ENCODE measurements around the gene KDM2A. TPM values are rescaled to one million over a fixed set of nuclear protein-coding genes. Genes with fewer than 3 reads are reported as not detected.

Gene KDM2A
- total RNA-seq, 2 donors from 2014 or later: 27.7 to 37.3 TPM

DNA sequence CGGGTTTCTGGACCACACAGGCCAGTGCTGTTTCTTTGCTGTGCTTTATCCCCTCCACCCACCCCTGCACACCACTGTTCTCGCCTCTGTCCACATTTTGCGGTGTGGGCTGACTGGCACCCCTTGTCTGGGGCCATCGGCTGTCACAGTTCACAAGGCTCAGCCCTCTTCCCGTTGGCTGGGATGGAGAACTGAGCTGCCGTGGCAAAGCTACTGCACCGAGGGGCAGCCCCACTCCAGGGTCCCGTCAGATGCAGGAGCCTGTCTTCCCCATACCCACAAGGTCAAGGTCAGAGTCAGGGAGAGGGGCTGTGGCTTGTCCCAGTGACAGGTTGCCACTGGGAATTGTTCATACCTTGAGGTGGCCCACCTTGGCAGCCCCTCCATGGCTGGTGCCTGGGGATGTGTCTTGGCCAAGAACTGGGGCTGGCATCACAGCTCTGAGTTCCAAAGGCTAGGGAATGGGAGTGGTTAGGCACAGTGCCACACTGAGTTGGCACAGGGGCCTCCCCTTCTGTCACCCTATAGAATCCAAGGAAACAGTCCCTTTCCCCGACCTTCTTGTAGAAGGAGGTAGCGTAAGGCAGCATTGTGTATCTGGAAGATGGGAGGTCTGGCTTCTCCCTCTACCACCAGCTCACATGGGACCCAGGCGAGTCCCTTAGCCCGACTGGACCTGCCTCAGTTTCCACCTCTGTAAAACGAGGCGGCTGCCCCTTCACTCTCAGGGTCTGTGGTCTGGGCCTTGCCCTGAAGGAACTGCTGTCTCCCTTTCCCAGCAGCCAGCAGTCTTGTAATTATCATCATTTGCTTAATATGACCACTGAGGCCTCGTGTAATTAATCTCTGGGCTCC, 150.6 kb downstream of the KDM2A start:
- H3K36me3 ChIP-seq: peaks cover 4% of the 10 kb centered on the region
- no peak for TF ChIP-seq CTCF (IDR thresholded peaks at IDR 0.05)
- H3K27me3 ChIP-seq: no peaks in the 10 kb centered on the region
- no peak for DNase-seq (ENCODE audit: low spot score)
- peak overlapping the region in 1 of 2 donors; percentile 94 for H3K4me3 ChIP-seq
- H3K4me1 ChIP-seq: peaks cover 0 to 84% of the 10 kb centered on the region in 2 donors
- no peaks in the 10 kb centered on the region for H3K9me3 ChIP-seq
- H3K27ac ChIP-seq: peak overlapping the region; percentile 59 to 73

GRCh38 chr11:67270256-67271204, 151.5 kb downstream of the KDM2A start:
- TF ChIP-seq CTCF (IDR thresholded peaks at IDR 0.05): no peak
- Histone ChIP-seq H3K4me1 (peaks cover 0 to 93% of the 10 kb centered on the region in 2 donors), H3K27me3 (no peaks in the 10 kb centered on the region), H3K36me3 (peaks cover 4% of the 10 kb centered on the region), H3K9me3 (no peaks in the 10 kb centered on the region), H3K4me3 (peak overlapping the region in 1 of 2 donors; percentile 94), H3K27ac (peak overlapping the region; percentile 59 to 73)
- no peak for DNase-seq (ENCODE audit: low spot score)

DNA sequence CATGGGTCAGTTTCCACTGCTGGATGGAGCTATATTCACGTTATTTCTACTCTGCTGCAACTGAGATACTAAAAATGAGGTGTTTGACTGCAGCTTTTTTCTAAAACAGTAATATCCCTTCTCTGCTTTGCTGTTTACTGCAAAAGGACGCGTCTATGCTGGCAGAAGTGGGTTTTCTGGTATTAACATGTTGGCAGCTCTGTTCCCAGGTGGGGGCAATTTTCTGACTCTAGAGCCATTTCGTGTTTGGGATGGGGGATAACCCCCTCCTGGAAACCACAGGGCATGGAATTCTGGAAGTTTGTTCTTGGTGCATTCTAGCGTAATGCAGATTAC, 152.1 kb downstream of the KDM2A start:
- no peak overlapping the region for H3K4me3 ChIP-seq
- peaks cover 4% of the 10 kb centered on the region for H3K36me3 ChIP-seq
- no peak for DNase-seq (ENCODE audit: low spot score)
- no peak overlapping the region for H3K27ac ChIP-seq
- H3K9me3 ChIP-seq: no peaks in the 10 kb centered on the region
- peaks cover 0 to 94% of the 10 kb centered on the region in 2 donors for H3K4me1 ChIP-seq
- no peaks in the 10 kb centered on the region for H3K27me3 ChIP-seq
- no peak for TF ChIP-seq CTCF (IDR thresholded peaks at IDR 0.05)

DNA sequence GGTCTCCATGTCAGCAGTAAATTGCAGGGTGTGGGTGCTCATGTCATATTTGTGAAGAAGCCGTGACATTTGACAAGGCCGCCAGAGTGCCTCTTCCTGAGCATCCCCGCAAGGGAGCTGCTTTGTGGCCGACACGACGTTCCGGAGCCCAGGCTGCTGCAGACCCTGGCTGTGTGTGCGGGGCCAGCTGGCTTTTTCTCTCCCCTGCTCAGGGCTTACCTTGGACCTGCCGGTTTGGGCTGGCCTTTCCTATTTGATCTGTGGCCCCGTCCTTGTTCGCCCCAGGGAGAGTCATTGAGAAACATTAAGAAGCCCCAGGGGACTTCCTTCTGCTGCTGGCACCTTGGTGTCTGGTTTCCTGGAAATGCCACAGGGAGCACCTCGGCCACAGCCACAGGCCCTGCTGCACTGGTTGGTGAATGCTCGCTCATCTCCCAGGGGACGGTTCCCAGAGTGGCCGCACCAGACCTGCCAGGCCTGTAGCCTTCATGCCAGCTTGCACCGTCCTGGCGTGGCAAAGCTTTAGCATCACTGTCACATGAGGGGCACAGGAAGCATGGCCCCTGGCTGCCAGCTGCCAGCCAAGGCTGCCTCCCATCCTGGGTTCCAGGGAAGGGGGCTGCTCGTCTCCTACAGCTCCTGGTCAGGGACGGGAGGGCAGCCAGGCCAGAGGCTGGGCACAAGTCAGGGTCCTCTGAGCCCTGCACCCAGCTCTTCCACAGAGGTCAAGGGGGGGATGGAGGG, 152.7 kb downstream of the KDM2A start:
- no peak overlapping the region for H3K4me3 ChIP-seq
- peak overlapping the region; percentile 52 to 79 for H3K27ac ChIP-seq
- no peaks in the 10 kb centered on the region for H3K27me3 ChIP-seq
- peaks cover 0 to 99% of the 10 kb centered on the region in 2 donors for H3K4me1 ChIP-seq
- peaks cover 4% of the 10 kb centered on the region for H3K36me3 ChIP-seq
- no peak for DNase-seq (ENCODE audit: low spot score)
- no peak for TF ChIP-seq CTCF (IDR thresholded peaks at IDR 0.05)
- H3K9me3 ChIP-seq: no peaks in the 10 kb centered on the region

Data from right atrium auricular region (tissue), 2 donors.